ENCODE data around the gene LGR6.

- TF ChIP-seq, protein P1, sequence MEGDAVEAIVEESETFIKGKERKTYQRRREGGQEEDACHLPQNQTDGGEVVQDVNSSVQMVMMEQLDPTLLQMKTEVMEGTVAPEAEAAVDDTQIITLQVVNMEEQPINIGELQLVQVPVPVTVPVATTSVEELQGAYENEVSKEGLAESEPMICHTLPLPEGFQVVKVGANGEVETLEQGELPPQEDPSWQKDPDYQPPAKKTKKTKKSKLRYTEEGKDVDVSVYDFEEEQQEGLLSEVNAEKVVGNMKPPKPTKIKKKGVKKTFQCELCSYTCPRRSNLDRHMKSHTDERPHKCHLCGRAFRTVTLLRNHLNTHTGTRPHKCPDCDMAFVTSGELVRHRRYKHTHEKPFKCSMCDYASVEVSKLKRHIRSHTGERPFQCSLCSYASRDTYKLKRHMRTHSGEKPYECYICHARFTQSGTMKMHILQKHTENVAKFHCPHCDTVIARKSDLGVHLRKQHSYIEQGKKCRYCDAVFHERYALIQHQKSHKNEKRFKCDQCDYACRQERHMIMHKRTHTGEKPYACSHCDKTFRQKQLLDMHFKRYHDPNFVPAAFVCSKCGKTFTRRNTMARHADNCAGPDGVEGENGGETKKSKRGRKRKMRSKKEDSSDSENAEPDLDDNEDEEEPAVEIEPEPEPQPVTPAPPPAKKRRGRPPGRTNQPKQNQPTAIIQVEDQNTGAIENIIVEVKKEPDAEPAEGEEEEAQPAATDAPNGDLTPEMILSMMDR (IDR thresholded peaks at IDR 0.05): no peak
- no peak for TF ChIP-seq POLR2AphosphoS5 (IDR thresholded peaks at IDR 0.05)
These were observed 9.0 kb downstream of the LGR6 start for GRCh38 chr1:202202500-202203168.

All from breast epithelium (tissue), 3 donors.